ENCODE data around the gene DNM3. TPM values are rescaled to one million over a fixed set of nuclear protein-coding genes. Genes with fewer than 3 reads are reported as not detected.

The DNM3 gene
- total RNA-seq, 1 donor from 2014 or later: 0.41 TPM

DNA sequence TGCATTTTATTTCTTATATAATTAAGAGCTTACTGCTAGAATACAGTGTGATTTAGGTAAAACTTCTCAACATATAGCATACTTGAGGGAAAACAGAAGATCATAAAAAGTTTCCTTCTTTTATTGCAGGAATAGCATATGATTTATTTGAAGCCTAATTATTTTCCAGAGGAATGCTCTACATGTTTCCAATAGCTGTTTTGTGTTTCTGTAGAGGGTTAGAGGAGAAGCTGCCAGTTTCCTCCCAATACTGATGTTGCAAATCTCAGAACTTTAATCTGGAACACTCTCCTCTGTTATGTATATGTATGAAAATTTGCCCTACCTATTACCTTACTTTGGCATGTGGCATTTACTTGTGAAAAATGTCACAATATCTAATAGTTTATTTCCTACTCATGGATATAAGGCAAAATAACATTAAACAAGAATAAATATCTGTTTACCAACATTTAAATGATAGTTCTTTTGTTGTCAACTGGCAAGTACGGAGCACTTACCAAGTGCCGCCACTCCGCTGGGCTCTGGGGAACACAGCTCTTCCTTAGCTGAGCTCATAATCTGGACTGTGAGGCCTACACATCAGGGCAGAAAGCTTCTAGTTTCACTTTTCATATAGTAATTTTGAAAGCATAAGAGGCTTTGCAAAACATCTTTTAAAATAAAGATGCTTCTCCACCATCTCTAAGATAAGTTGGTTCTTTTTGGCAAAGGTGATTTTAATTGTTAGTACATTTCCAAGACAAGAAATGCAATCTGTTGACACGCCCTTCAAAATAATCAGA is 339.4 kb downstream of the DNM3 start:
- intact Hi-C loops (cut with micrococcal nuclease): loop anchor here (1.0 to 5.0 kb wide), 8 partner anchors 26 to 1977 kb away; partner anchors contain the start of gene RABGAP1L
- Mint-ChIP-seq H3K27me3 (ENCODE audit: low read depth) (no peaks in the 10 kb centered on the region), H3K4me1 (ENCODE audit: low read depth) (peaks cover 42% of the 10 kb centered on the region), H3K27ac (peak overlapping the region; percentile 97), H3K9me3 (no peaks in the 10 kb centered on the region), H3K4me3 (ENCODE audit: low read depth) (peak overlapping the region; percentile 77), H3K36me3 (ENCODE audit: low read depth) (peaks cover 2% of the 10 kb centered on the region)
- DNase-seq (ENCODE audit: low spot score): peak; percentile 40

DNA sequence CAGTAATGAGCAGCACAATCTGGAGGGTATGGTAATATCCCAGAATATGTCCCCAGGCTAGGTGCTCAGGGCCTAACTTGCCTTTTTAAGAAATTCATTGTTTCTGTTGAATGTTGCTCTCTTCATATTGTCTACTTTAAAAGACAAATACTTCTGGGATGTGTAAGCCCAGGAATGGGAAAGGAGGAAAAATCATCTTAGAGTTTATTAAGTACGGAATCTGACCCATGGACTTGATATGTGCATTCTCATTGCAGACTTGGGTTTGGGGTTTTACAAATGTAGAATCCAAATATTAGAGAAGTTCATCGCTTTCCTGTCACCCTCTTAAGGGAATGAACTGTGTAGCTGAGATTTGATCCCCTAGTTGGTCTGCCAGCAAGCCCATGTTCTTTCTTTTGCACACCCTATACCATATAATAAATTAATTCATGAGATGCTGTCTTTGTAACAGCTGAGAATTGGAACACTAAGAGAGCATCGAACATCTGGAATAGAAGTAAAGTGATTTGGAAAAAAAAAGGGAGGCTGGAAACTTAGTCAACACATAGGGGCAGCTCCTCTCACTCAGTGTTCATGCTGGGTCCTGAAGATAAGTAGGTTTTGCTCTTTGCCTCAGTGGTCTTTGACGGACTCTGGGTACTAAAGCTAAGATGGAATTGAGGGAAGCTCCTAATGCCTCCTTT is 343.4 kb downstream of the DNM3 start:
- H3K36me3 Mint-ChIP-seq (ENCODE audit: low read depth): peaks cover 2% of the 10 kb centered on the region
- no peaks in the 10 kb centered on the region for H3K27me3 Mint-ChIP-seq (ENCODE audit: low read depth)
- intact Hi-C loops (cut with micrococcal nuclease): loop anchor here (5.0 kb wide), 1 partner anchor 1973 kb away; the partner anchor contains the start of gene RABGAP1L
- no peaks in the 10 kb centered on the region for H3K9me3 Mint-ChIP-seq
- no peak overlapping the region for H3K27ac Mint-ChIP-seq
- no peak overlapping the region for H3K4me3 Mint-ChIP-seq (ENCODE audit: low read depth)
- no peak for DNase-seq (ENCODE audit: low spot score)
- H3K4me1 Mint-ChIP-seq (ENCODE audit: low read depth): peaks cover 40% of the 10 kb centered on the region

DNA sequence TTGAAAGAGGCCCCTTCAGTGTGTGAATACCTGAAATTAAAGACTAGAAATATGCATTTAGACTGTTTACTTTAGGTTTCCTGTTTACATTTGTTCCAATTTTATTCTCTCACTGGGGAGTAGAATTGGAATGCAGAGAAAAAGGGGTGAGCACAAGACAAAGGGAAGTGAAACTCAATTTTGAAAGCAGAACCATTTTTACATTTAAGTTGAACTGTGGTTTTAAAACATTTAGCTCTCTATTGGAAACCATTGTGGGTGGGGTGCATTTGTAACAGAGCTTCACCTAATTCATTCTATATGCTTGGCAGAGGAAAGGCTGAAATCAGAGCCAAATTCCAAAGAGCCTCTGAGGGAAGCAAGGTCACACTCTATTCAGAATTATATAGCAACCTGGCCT is 343.9 kb downstream of the DNM3 start:
- Mint-ChIP-seq H3K9me3 (no peaks in the 10 kb centered on the region), H3K4me3 (ENCODE audit: low read depth) (no peak overlapping the region), H3K36me3 (ENCODE audit: low read depth) (peaks cover 2% of the 10 kb centered on the region), H3K27ac (no peak overlapping the region), H3K4me1 (ENCODE audit: low read depth) (peaks cover 37% of the 10 kb centered on the region), H3K27me3 (ENCODE audit: low read depth) (no peaks in the 10 kb centered on the region)
- DNase-seq (ENCODE audit: low spot score): no peak
- intact Hi-C loops (cut with micrococcal nuclease): no loop called here

DNA sequence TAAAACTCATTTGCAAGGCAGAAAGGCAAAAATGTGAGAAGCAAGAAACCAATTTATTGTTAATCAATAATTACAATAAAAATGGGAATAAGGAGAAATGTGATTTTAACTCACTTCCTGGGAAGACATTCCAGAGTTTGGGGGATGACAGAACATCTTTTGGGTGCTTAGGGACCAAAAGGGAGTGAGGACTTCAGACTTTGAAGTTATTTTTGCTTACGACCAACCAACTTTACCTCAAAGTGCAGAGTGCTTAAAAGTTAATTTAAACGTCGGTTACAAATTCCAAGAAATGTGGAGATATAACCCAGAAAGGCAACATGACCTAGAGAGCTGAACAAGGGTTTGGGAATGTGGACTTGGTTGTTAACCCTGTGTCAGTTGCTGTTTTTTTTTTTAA is 344.7 kb downstream of the DNM3 start:
- Mint-ChIP-seq H3K4me3 (ENCODE audit: low read depth) (no peak overlapping the region), H3K9me3 (no peaks in the 10 kb centered on the region), H3K27ac (no peak overlapping the region), H3K4me1 (ENCODE audit: low read depth) (peaks cover 31% of the 10 kb centered on the region), H3K36me3 (ENCODE audit: low read depth) (peaks cover 2% of the 10 kb centered on the region), H3K27me3 (ENCODE audit: low read depth) (no peaks in the 10 kb centered on the region)
- no peak for DNase-seq (ENCODE audit: low spot score)
- intact Hi-C loops (cut with micrococcal nuclease): no loop called here

DNA sequence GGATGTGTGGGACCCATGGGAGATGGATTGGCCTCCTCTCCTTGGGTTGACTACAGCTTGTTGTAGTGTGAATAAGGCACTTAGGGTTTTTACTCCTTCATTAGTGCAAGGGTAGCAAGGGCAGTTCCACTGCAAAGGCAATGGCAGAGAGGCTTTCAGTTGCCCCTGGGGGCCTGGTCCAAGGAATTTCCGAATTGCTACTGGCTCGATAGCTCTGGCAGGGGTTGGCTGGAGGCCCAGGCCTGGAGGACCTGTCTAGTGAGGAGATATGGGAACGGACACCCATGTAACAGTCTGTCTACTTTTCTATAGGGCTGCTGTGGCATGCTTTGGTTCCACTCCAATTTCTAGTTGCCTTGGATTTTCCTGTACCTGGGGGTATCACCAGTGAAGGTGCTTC is 360.3 kb downstream of the DNM3 start:
- intact Hi-C loops (cut with micrococcal nuclease): no loop called here
- Mint-ChIP-seq H3K36me3 (ENCODE audit: low read depth) (peaks cover 20% of the 10 kb centered on the region), H3K27me3 (ENCODE audit: low read depth) (no peaks in the 10 kb centered on the region), H3K4me3 (ENCODE audit: low read depth) (no peak overlapping the region), H3K9me3 (peaks cover 48% of the 10 kb centered on the region), H3K27ac (no peak overlapping the region), H3K4me1 (ENCODE audit: low read depth) (peaks cover 8% of the 10 kb centered on the region)
- no peak for DNase-seq (ENCODE audit: low spot score)

DNA sequence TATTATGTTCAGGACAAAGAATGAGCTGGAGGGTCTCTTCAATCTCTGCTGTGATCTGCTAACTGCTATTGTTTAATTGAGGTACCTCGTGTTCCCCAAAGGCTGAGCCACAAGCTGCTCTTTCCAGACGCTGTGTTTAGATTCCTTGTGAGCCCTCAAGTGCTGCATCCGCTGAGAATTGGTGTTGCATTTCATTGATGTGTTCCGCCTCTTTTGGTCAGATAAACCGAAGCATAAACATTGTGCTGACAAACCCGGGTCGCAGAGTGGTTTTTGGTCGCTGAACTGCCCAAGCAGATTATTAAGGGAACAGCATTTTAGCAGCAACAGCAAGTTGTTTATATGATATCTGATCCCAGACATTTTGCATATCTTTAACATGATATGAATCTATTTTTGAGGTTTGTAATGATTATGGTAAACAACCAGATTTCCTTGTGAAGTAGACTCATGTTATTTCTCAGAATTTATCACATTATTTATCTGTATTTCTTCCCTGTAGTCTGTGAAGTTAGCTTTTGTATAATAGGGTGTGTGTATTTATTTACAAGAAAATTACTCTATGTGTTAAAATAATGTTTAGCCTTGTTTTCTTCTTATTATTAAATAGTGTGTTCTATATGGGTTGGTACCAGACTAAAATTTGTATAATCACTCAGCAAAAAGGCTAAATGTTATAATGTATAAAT is 362.0 kb downstream of the DNM3 start:
- intact Hi-C loops (cut with micrococcal nuclease): no loop called here
- peaks cover 31% of the 10 kb centered on the region for H3K9me3 Mint-ChIP-seq
- DNase-seq (ENCODE audit: low spot score): no peak
- no peaks in the 10 kb centered on the region for H3K27me3 Mint-ChIP-seq (ENCODE audit: low read depth)
- peaks cover 8% of the 10 kb centered on the region for H3K4me1 Mint-ChIP-seq (ENCODE audit: low read depth)
- no peak overlapping the region for H3K4me3 Mint-ChIP-seq (ENCODE audit: low read depth)
- H3K27ac Mint-ChIP-seq: no peak overlapping the region
- peaks cover 17% of the 10 kb centered on the region for H3K36me3 Mint-ChIP-seq (ENCODE audit: low read depth)

DNA sequence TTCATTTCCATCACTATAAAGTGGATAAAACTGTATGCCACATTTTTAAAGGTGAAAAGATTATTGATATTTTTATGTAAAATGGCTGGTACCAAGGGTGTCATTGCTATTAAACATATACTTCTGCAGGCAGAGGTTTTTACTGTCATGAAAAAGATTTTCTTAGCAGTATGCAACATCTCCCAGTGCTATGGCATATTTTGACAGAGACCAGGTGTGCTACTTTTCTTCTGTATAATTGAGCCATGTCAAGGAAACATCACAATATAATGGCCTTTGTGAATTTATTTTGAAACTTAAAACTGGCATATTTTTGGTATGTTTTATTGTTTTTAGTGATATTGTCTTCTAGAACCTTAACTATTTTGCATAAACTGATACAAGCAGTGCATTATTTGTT is 362.6 kb downstream of the DNM3 start:
- intact Hi-C loops (cut with micrococcal nuclease): no loop called here
- no peaks in the 10 kb centered on the region for H3K27me3 Mint-ChIP-seq (ENCODE audit: low read depth)
- peaks cover 13% of the 10 kb centered on the region for H3K36me3 Mint-ChIP-seq (ENCODE audit: low read depth)
- H3K4me3 Mint-ChIP-seq (ENCODE audit: low read depth): no peak overlapping the region
- peaks cover 24% of the 10 kb centered on the region for H3K9me3 Mint-ChIP-seq
- no peak for DNase-seq (ENCODE audit: low spot score)
- peaks cover 8% of the 10 kb centered on the region for H3K4me1 Mint-ChIP-seq (ENCODE audit: low read depth)
- no peak overlapping the region for H3K27ac Mint-ChIP-seq

DNA sequence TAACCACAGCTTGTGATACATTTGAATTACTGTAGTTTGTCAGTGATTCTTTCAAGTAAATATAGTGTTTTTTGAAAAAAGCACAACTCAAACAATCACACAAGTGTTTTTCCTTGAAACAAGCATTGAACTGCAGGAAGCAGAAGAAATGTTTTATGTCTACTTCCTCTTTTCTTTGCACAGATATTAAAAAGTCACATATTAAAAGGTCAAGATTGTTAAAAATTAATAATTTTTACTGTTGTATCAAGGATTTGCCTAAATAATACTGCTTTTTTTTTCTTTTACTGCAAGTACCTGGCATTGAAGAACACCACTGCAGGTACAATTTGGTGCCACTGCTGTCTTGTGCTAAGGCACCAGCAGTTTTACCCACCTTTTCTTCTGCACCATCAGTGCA is 365.0 kb downstream of the DNM3 start:
- no peak for DNase-seq (ENCODE audit: low spot score)
- H3K4me1 Mint-ChIP-seq (ENCODE audit: low read depth): peaks cover 8% of the 10 kb centered on the region
- no peaks in the 10 kb centered on the region for H3K27me3 Mint-ChIP-seq (ENCODE audit: low read depth)
- no peak overlapping the region for H3K27ac Mint-ChIP-seq
- H3K9me3 Mint-ChIP-seq: peaks cover under 1% of the 10 kb centered on the region
- no peaks in the 10 kb centered on the region for H3K36me3 Mint-ChIP-seq (ENCODE audit: low read depth)
- H3K4me3 Mint-ChIP-seq (ENCODE audit: low read depth): no peak overlapping the region
- intact Hi-C loops (cut with micrococcal nuclease): no loop called here

DNA sequence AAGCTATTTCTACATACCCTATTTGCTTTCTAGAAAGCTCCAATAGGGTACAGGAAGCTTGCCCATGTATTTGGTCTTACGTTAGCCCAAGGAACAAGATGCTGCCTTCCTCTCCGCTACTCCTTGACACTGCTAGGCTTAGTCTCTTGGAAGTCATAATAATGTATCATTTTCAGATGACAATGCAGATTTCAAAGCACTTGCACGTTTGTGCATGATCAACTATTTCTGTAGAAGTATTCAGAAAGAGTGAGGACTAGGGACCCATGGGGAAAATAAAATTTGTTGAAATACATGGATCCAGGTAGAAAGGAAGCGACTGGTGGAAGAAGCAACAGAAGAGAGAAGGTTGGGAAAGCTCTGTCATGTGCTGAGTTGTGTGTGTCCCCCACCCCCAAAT is 367.3 kb downstream of the DNM3 start:
- no peaks in the 10 kb centered on the region for H3K9me3 Mint-ChIP-seq
- no peaks in the 10 kb centered on the region for H3K36me3 Mint-ChIP-seq (ENCODE audit: low read depth)
- H3K27ac Mint-ChIP-seq: no peak overlapping the region
- no peak overlapping the region for H3K4me3 Mint-ChIP-seq (ENCODE audit: low read depth)
- peaks cover 11% of the 10 kb centered on the region for H3K4me1 Mint-ChIP-seq (ENCODE audit: low read depth)
- intact Hi-C loops (cut with micrococcal nuclease): no loop called here
- no peak for DNase-seq (ENCODE audit: low spot score)
- no peaks in the 10 kb centered on the region for H3K27me3 Mint-ChIP-seq (ENCODE audit: low read depth)

DNA sequence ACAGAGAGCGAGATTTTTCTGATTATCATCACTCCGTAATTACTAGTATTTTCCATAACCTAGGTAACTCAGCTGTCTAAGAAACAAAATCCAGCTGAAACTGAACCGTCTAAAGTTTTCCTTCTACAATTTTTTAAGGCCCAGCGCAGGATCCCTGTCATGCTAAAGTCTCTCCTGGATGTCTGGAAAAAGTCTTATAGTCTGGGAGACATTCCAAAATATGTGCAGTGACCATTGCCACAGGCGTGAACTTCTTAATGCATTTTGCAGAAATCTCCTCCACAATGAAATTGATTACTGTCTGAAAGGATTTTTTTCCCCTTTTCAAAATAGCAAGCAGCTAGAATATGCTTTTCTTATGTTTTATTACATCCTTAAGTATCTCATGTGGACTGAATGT is 369.9 kb downstream of the DNM3 start:
- no peak for DNase-seq (ENCODE audit: low spot score)
- Mint-ChIP-seq H3K27ac (no peak overlapping the region), H3K36me3 (ENCODE audit: low read depth) (no peaks in the 10 kb centered on the region), H3K4me1 (ENCODE audit: low read depth) (peaks cover 10% of the 10 kb centered on the region), H3K9me3 (no peaks in the 10 kb centered on the region), H3K4me3 (ENCODE audit: low read depth) (no peak overlapping the region), H3K27me3 (ENCODE audit: low read depth) (no peaks in the 10 kb centered on the region)
- intact Hi-C loops (cut with micrococcal nuclease): no loop called here

DNA sequence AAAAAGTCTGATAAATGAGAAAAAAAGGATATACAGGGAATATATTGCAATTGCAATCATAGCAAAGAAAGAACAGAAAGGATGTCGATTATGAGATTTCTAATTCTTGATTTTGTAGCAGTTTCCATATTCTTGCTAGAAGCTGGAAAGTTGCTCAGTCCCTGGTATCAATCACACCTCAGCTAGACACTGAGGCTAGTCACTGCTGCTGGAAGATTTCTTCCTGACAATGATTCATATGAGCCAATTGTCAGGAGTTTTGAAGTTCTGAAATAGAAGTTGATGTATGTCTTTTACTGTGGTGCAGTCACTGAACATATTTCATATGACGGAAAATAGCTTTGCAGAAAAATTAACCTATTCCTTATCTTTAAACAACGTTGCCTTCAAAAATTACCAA is 370.8 kb downstream of the DNM3 start:
- H3K4me1 Mint-ChIP-seq (ENCODE audit: low read depth): peaks cover 10% of the 10 kb centered on the region
- intact Hi-C loops (cut with micrococcal nuclease): no loop called here
- no peaks in the 10 kb centered on the region for H3K9me3 Mint-ChIP-seq
- DNase-seq (ENCODE audit: low spot score): no peak
- no peaks in the 10 kb centered on the region for H3K36me3 Mint-ChIP-seq (ENCODE audit: low read depth)
- H3K27ac Mint-ChIP-seq: no peak overlapping the region
- no peaks in the 10 kb centered on the region for H3K27me3 Mint-ChIP-seq (ENCODE audit: low read depth)
- no peak overlapping the region for H3K4me3 Mint-ChIP-seq (ENCODE audit: low read depth)

DNA sequence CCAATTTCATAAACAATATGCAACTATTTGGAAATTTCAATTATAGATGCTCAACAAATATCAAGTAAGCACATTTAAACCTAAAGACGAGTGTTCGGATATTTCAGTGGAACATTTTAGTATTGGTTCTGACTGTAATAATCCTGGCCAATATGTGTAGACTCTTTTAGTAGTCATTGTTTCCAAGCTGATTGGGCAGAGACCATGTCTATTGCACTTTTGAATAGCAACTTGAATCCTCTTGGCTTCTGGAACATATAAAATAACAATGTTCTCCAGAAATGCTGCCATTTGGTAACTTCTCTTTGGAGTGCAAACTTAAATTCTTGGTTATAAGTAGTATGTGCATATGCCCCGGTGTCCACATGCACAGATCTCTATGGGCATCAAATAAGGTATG is 373.7 kb downstream of the DNM3 start:
- no peaks in the 10 kb centered on the region for H3K36me3 Mint-ChIP-seq (ENCODE audit: low read depth)
- intact Hi-C loops (cut with micrococcal nuclease): no loop called here
- peaks cover 10% of the 10 kb centered on the region for H3K4me1 Mint-ChIP-seq (ENCODE audit: low read depth)
- H3K27ac Mint-ChIP-seq: no peak overlapping the region
- no peak for DNase-seq (ENCODE audit: low spot score)
- no peak overlapping the region for H3K4me3 Mint-ChIP-seq (ENCODE audit: low read depth)
- no peaks in the 10 kb centered on the region for H3K9me3 Mint-ChIP-seq
- H3K27me3 Mint-ChIP-seq (ENCODE audit: low read depth): no peaks in the 10 kb centered on the region

DNA sequence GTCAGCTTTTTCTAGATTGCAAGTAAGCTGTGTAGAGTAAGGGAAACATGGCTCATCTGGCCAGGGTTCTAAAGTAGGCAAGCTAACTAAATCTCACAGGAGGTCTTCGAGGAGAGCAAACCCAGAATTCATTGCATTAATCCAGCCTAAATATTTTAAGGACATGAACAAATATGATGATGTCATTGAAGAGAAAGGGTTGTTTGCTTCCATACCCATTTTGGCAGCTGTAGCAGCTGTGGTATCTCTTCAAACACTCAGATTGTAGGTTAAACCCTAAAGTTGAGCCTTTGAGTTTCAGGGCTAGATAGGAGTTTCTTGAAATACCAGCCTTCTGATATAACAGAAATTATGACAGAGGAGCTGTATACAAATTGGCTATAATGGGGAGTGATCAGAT is 378.7 kb downstream of the DNM3 start:
- H3K4me1 Mint-ChIP-seq (ENCODE audit: low read depth): peaks cover 2% of the 10 kb centered on the region
- no peaks in the 10 kb centered on the region for H3K36me3 Mint-ChIP-seq (ENCODE audit: low read depth)
- H3K27ac Mint-ChIP-seq: no peak overlapping the region
- peaks cover 4% of the 10 kb centered on the region for H3K27me3 Mint-ChIP-seq (ENCODE audit: low read depth)
- no peak for DNase-seq (ENCODE audit: low spot score)
- no peak overlapping the region for H3K4me3 Mint-ChIP-seq (ENCODE audit: low read depth)
- intact Hi-C loops (cut with micrococcal nuclease): no loop called here
- H3K9me3 Mint-ChIP-seq: no peaks in the 10 kb centered on the region
